MM.1S (cell line): ENCODE results near the gene TNFAIP8.

Experiments
- EZH2 ChIP-seq: fragments of 300-600 bp; sonication (generic); optimal IDR thresholded peaks from 2 replicates; pipeline ENCODE3; 2017; ENCODE audit warnings: low read depth, mild to moderate bottlenecking, antibody characterized with exemption, low read length, mixed read lengths
- EZH2phosphoT487 ChIP-seq: fragments of 300-600 bp; sonication (generic); IDR thresholded peaks from 2 replicates; pipeline ENCODE4 v1.6.1; 2018; ENCODE audit warnings: antibody characterized with exemption, low read length
- TF ChIP-seq, protein P1 (sequence below): fragments of 300-600 bp; sonication (generic); IDR thresholded peaks from 2 replicates; pipeline ENCODE4 v1.5.1; 2016; ENCODE audit warnings: antibody characterized with exemption, low read length, mixed read lengths

DNA sequence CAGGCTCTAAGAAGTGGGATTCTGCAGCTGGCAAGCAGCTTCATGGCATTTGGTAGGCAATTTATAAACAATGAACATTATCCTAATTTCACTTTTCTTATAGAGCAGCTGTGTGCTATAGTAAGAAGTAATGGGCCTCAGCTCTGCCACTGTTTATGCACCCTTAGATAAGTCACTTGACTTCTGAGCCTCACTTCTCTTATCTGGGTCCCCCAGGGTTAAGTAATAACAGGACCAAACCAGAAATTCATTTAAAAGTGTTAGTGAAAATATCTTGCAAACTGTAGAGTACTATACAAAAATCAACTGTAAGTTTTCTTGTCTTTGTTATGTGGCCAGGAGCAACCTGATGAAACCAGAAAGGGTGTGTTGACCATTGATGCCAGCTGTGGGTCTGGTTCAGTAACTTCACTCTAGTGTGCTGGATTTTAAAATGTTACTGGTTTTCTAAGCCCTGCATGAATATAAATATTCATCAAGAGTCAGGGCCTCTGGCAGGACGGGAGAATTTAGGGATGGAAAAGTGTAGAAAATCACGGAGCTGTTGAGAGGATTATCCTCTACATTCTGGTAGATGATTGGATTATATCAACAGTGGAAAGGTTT is 24.2 kb downstream of the TNFAIP8 start:
- TF ChIP-seq, protein P1, sequence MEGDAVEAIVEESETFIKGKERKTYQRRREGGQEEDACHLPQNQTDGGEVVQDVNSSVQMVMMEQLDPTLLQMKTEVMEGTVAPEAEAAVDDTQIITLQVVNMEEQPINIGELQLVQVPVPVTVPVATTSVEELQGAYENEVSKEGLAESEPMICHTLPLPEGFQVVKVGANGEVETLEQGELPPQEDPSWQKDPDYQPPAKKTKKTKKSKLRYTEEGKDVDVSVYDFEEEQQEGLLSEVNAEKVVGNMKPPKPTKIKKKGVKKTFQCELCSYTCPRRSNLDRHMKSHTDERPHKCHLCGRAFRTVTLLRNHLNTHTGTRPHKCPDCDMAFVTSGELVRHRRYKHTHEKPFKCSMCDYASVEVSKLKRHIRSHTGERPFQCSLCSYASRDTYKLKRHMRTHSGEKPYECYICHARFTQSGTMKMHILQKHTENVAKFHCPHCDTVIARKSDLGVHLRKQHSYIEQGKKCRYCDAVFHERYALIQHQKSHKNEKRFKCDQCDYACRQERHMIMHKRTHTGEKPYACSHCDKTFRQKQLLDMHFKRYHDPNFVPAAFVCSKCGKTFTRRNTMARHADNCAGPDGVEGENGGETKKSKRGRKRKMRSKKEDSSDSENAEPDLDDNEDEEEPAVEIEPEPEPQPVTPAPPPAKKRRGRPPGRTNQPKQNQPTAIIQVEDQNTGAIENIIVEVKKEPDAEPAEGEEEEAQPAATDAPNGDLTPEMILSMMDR: no peak
- no peak for TF ChIP-seq EZH2
- no peak for TF ChIP-seq EZH2phosphoT487
